NCI-H146 treated with DMSO at 0.1 percent for 48 hours (cell line): ENCODE results near the gene HOXA13.
A peak's percentile ranks its signal among the peaks of the same experiment; 100 is the strongest.

Experiments
- DNase-seq: peaks from one replicate; lab custom pipeline; 2025; ENCODE audit not compliant: unreplicated experiment; lab: John Stamatoyannopoulos, UW

HOXA13 gene

DNA sequence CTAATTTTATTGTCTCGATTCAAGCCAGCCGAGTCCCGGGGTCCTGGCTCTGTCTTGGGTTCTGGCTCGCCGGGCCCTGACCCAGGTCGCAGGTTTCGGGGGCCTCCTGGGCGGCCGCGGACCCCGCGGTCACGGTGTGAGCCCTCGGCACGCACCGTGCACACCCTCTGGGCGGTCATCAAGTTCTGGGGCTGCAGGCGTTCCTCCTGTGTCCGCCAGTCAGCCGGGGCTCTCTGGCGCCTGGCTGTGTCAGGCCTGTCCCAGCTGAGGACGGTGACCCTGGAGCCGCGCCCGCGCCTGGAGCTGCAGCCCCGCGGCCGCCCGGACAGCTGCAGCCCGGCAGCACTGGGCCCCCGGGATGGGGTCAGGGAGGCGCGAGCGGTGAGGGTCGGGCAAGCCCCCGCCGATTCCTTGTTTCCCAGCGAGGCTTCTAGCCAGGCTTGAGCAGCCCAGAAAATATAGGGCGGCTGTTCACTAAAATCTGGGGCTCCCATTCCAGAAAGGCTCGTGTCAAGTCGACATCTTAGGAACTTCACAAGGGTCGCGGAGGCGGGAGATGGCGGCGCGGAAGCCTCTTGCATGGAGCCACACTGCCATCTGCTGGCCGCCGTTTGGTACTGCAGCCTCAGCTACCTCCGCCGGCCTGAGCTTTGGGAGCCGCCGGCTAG lies 39.2 kb downstream of the HOXA13 start:
- DNase-seq = peak; percentile 70

DNA sequence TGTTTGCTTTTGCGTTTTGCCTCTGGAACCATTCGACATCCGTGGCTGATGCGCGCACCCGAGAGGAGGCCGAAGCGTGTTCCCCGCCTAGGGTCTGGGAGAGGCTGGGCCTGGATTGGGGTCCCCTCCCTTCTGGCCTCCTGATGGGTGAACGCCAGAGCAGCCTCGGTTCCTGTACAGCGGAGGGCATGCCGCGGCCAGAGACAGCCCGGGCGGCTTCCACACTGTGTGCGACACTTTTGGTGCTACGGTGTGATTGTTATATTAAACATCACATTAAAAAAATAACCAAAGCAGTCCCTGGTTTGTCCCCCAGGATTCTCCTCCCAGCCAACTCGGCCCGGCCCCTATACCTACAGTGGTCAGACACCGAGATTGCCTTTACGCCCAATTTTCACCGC lies 39.7 kb downstream of the HOXA13 start:
- no peak for DNase-seq

DNA sequence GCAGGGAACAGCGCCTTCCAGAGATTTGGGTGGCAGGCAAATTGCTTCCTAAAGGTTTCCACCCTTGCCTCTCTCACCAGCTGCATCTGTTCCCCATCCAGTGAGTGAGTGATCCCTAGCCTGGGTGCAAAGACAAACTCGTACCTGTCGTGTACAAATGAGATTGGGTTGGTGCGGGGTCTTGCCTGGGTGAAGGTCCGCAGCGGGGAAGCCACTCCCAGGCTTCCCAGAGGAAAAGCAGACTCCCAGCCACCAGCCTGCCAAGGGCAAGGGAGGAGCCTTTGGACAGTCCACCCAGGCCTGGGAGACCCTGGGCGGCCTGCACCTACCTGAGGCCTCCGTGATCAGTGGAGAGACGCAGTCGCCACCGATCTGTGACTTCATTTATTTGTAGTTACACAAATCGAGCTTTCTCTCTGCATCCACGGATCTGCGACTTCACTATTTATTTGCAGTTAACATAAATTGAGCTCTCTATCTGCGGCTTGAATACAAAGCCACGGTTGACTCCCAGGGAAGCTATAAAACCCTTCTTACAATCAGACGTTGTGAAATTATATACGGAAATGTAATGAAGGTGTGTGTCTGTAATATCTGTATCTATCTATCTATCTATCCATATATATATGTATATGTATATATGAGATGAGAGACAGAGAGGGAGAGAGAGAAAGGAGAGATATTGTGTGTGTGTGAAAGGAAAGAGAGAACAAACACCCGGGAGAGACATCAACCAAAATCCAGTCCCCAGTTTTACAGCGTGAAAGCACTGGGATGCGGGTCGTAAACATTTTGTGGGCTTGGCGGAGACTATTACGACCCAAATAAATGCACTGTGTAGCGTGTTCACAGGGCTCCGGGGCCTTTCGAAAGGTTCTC lies 40.4 kb downstream of the HOXA13 start:
- no peak for DNase-seq

DNA sequence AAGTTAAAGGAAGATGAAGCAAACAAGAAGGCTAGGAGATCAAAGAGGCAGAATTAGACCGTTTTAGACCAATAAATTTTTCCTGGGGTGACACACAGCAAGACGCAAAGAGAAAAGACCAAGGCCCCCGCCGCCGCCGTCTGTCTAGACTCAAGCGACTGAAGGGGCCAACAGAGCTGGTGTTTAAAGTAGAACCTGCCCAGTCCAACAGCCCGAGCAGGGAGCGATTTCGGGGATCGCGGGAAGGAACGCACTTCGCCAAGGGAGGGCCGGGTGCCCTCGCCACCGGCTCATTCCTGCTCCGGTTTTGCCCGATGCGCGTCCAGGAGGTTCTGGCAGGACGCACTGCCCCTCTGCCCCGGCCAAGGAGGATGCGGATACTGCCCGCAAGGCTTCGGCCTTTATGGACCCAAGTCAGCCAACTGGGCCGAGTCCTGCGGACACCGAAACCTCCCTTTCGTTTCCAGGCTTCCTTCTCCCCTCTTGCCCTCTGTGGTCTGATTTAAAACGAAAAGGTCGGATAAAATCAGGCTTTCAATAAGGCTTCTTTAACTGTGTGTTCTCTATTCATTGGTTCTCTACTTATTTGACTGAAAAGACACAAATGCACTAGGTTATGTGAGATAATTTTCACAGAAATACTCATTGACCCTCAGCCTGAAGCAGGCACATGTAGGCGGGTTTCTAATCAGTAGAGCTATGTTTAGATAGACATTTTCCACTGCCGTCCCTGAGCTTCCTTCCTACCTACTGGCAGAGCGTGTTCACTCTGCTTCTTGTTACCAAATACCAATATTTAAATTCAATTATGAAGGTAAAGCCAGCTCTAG lies 41.2 kb downstream of the HOXA13 start:
- no peak for DNase-seq

DNA sequence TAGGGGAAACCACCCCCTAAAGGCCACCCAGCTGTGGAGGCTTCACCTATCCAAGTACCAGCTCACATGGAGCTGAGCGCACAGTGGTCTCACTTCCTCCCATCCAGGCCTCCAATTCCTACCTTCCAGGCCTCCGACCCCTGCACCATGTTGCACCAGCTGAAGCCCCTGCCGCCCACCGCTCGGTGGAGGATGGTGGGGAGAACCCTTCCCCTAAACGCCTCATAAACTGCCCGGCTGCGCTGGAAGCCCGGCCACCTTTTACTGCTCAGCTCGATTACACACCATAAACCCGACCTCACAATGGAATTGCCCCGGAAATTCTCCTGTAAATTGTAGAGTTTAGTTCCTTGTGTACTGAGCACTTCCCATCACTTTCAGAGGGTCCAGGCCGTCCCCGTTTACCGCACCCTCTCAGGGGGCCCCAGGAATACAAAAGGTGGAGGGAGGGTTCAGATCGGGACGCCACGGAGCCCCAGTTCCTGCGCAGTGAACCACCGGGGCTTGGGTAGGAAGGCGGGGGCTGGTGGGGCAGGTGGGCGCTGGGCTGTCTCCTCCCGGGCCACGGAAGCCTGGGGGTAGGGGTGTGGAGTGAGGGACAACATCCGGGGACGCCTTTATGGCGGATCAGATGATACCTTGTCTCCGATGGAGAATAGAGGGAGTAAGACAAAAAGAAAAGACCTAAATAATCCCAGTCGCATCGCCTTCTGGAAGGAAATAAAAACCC lies 42.0 kb downstream of the HOXA13 start:
- DNase-seq = no peak

DNA sequence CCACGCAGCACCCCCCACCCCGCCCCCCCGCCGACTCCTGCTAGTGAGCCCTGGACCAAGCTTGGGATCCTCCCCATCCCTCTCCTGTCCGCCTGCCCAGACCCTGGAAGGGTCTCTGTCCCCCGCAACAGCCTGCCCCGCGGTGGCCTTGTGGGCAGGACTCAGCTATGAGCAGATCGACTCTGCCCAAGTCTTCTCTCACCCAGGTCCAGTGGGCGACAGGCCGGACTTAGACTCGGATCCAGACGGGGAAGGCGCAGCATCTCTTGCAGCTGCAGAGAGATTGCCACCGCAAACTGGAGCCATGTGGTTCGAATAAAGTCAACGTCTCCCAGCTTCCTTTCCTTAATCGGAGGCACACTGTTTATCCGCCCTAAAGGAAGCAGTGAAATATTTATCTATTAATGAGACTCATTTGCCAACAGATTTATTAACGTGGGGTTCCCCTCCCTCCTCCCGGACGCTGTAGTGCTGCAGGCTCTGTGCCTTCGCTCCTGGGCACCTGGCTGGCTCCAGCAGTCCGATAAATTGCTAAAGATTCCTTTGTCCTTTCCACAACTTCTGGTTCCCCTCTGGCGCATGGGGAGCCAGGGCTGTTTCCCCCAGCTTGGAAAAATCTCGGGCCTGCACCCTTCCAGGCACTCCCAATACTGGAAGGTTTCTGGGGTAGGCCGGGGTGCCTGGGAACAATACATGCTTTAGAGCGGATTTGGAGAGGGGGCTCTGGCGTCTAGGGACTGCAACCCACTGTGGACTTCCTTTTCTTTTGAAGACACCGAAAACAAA lies 42.8 kb downstream of the HOXA13 start:
- DNase-seq = no peak

DNA sequence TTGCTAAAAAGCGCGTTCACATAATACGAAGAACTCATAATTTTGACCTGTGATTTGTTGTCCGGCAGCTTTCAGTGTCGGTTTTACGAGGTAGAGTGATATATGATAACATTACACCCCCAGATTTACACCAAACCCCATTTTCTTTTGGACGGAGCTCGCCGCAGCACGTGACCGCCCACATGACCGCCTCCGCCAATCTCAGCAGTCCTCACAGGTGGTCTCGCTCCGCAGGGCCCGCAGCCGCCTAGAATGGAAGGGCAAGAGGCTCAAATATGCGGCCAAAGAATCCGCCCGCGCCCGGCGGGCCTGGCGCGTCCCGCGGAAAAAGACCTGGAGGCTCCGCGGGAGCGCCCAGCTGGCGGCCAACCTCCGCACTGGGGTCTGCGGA lies 43.4 kb downstream of the HOXA13 start, which contains the start of gene HOXA7:
HOXA7 (minus strand) TSS at position 168 of the 391 bp plus-strand sequence; CDS start at position 38, 130 bp downstream.
- peak; percentile 54 for DNase-seq

DNA sequence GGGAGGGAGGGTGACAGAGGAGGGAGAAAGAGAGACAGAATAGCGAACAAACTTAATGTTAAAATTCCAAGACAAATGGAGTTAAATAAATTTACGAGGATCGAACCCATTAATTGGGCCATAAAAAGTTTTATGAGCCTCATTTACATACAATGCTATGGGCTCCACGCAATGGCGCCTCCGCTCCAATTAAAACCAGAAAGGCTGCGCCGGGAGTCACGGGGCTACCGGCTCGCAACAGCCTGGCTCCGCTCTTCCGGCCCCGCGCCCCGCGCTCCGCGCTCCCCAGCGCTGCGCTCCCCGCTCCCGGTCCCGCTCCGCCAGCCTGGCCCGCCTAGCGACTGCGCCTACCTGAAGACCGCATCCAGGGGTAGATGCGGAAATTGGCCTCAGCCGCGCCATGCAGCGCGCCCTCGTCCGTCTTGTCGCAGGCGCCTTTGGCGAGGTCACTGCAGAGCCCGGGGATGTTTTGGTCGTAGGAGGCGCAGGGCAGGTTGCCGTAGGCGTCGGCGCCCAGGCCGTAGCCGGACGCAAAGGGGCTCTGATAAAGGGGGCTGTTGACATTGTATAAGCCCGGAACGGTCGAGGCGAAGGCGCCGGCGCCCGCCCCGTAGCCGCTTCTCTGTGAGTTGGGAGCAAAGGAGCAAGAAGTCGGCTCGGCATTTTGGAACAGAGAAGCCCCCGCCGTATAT lies 43.9 kb downstream of the HOXA13 start:
- no peak for DNase-seq

DNA sequence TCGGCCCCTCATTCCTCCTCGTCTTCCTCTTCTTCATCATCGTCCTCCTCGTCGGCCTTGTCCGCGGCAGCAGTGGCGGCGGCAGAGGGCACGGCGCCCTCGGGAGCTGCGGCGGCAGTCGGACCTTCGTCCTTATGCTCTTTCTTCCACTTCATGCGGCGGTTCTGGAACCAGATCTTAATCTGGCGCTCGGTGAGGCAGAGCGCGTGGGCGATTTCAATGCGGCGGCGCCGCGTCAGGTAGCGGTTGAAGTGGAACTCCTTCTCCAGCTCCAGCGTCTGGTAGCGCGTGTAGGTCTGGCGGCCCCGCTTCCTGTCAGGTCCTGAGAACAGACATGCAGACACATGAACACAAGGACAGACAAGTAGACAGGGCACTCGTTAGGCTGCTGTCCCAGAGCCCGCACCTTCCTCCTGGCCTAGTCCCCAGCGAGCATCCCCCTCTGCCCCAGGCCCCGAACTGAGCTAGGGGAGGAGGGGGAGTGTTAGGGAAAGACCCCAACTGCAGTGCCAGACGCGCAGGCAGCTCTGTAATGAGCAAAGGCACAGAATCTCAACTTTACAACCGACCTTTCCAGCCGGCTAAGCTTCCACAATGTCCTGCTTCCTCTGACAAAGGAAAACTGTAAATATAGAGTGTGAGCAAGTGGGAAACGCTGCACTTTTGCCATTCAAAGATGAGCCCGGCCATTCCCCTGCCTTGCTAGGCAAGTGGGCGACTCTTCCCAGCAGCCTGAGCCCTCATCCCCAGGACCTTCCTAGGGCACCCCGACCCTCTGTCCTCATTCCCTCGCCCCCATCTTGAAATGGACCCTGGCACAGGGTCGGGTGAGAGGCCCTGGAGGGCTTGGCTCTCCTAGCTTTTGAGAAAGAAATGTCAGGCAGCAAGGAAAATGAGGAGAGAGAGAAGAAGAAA lies 44.7 kb downstream of the HOXA13 start:
- DNase-seq = no peak

DNA sequence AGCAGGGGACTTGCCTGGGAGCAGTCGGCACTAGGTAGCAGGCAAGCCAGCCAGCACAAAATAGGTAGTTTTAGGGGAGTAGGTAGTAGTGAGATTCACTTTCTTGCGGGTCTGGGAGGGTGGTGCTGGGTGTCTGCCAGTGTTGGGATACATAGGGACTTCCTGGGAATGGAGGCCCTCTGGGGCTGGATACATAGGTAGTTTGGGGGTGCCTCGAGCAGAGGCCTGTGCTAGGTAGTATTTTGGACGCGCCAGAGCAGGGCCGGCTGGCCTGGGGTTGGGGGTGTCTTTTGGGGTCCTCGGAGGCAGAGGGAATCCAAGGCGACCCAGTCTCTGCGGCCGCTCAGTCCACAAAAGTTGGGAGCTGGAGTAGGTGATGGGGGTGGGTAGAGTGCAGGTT lies 45.5 kb downstream of the HOXA13 start:
- no peak for DNase-seq

DNA sequence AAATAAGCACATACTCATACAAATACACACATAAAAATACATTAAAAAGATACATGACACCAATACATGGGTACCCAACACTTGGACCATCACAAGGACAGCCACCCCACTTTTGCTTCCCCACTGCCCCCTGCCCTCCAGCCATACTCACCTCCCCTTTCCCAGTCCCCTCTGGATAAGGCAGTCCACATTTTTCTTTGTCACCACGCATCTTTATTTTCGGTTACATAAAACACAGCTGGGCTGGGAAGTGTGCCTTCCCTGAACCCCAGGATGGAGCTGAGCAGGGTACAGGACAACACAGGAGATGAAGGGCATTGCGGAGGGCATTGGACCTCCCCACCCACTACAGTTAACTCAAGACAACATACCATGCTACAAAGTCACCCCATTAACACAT lies 46.4 kb downstream of the HOXA13 start:
- no peak for DNase-seq

DNA sequence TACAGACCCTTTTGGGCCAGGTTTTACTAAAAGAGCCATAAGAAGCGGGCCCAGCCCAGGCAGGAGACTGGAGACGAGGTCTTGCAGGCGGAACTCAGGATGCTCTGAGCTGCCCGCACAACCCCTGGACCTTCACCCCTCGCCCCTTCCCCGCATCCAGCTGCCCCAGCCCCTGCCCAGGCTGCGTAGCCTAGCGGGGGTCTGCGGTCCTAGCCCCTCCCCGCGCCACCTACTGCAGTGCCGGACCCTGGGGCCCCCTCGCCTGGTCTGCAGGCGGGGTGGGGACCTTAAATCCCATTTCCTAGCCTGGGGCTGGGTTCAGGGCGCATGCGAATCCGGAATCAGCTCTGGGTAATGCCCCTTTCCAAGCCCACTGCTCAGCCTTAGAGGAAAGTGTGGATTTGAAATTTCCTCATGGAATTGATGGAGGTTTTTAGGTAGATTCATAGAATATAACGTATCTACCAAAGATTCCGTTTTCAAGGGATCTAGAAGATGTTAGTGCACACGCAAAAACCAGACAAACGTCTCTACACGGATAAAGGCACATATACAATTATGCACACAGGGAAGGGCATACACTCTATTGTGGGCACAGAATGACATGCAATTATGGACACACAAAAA lies 47.0 kb downstream of the HOXA13 start:
- no peak for DNase-seq

DNA sequence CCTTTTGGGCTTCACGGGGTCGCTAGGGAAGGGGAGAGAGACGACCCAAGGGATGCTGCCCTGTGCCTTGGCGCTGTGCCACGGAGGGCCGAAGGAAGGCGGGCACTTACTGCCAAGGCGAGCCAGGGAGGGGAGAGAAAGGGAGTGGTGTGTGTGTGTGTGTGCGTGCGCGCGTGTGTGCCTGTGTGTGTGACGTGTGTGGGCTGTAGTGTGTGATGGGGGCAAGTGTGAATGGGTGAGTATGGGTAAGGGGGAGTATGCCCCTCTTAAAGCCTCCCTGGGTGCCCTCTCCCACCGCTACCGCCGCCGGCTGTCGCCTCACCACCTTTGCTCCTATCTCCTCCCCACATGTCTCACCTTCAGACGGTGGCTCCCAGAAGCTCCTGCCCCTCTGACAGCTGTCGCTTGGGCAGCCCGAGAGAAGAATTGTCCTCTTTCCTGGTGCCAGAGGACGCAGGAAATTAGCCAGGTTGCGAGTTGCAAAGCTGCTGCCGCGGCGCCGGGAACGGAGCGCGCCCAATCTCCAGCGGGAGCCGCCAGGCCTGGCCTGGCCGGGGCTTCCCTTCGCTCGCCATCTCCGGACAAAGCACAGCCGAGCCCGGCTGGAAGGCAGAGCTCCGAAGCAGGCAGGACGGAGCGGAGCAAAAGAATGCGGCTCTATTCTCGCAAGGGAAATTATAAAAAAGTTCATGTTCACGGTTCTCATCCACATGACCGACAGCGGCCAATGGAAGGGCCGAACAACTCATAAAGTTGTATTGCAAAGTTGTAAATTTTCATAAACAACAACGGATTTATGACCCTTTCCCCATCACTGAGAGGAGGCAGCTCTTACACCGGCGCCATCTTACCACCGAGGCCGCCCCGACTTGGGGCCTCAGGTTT lies 47.7 kb downstream of the HOXA13 start, which contains the start of gene HOXA3:
HOXA3 (minus strand) TSS at position 653 of the 885 bp plus-strand sequence. CDS start 41,943 bp downstream, outside the sequence.
- DNase-seq = no peak

DNA sequence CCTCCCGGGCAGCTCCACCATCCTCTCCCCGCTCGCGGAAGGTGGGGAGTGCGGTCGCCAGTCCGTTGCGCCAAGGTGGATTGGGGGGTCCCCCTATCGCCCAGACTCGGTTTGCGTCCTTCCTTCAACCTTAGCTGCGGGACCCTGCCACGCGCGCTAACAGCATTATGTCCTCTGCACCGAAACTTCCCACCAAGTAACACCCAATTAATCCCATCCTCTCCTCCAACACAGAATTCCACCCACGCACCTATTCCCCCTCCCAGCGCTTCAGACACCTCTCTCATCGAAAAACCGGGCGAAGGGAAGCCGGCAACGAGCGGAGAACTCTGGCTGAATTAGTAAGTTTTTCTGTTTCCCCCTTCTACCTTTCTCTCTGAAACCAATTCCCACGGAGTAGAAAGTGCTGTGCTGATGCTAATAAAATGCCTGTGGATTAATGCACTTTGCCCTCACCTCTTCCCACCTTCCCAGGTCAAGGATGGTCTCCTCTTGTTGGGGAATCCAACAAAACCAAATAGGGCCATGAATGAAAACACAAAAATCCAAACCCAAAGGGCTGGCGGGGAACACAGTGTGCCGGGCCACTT lies 48.5 kb downstream of the HOXA13 start:
- no peak for DNase-seq

DNA sequence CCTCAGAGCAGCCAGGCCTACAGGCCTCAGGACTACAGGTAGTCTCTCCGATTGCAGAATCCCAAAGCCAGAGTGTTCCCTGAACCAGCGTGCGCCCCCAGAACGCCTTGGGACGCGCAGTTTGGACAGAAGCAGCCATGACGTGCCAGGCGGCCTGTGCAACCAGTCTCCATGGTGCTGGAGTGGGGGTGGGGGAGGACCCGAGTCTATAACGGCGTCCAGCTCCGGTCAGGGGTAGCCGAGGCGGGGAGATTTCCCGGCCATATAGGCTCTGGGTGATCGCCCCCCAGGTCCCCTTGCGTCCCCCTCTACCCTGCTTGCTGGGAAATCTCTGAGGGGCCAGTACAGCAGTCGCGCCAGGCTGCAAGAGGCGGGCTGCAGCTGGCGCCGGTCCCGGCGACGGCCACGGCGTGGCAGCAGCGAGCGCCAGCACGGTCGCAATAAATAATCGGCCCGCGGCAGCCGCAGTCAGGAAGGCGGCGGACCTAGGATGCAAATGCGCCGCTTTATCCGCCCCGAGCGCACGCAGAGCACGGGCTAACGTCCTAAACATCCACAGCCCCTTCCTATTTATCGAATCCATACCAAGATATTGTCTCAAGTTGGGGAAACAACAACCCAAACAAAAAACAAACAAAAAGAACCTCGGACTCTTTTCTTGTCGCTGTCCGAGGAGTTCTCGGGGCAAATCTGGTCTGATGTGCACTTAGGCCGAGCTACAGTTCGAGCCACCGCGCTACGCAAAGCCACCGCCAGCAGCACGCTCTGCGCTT lies 49.1 kb downstream of the HOXA13 start:
- DNase-seq = no peak
